ENCODE results near the gene KIF1A. TPM values are rescaled to one million over a fixed set of nuclear protein-coding genes. Genes with fewer than 3 reads are reported as not detected.
"Not testable (repeated sequence)": the region's sequence is repeated elsewhere in the genome, so short reads cannot be mapped to it uniquely, and the experiment has no call there.

Gene KIF1A
- total RNA-seq, 4 donors from 2014 or later, result 2.9 to 15.9 (median 3.2) TPM

- no peak for TF ChIP-seq EP300 (IDR thresholded peaks at IDR 0.05)
- TF ChIP-seq CTCF (IDR thresholded peaks at IDR 0.05), result no peak
- TF ChIP-seq POLR2A (IDR thresholded peaks at IDR 0.05), result no peak
- TF ChIP-seq POLR2AphosphoS5 (IDR thresholded peaks at IDR 0.05), result no peak
- H3K4me3 ChIP-seq, result no peak overlapping the region
- peaks cover 59% of the 10 kb centered on the region for H3K27me3 ChIP-seq
- peak; percentile 53 to 64 for DNase-seq (ENCODE audit: low spot score in 2 of 2)
- no peak overlapping the region for H3K27ac ChIP-seq
- H3K4me1 ChIP-seq, result peaks cover 7% of the 10 kb centered on the region
- WGBS, result 84% methylated on average over 14 of the region's 30 CpGs
- no peaks in the 10 kb centered on the region for H3K36me3 ChIP-seq
- H3K9me3 ChIP-seq, result no peaks in the 10 kb centered on the region
These were observed 118.0 kb downstream of the KIF1A start for GRCh38 chr2:240701736-240702639.

- H3K4me1 ChIP-seq, result peaks cover 7% of the 10 kb centered on the region
- no peaks in the 10 kb centered on the region for H3K36me3 ChIP-seq
- no peak for TF ChIP-seq CTCF (IDR thresholded peaks at IDR 0.05)
- TF ChIP-seq POLR2A (IDR thresholded peaks at IDR 0.05), result no peak
- TF ChIP-seq EP300 (IDR thresholded peaks at IDR 0.05), result no peak
- no peak for TF ChIP-seq POLR2AphosphoS5 (IDR thresholded peaks at IDR 0.05)
- no peaks in the 10 kb centered on the region for H3K9me3 ChIP-seq
- peaks cover 58% of the 10 kb centered on the region for H3K27me3 ChIP-seq
- WGBS, result 19% methylated on average over 4 of the region's 67 CpGs
- H3K4me3 ChIP-seq, result no peak overlapping the region
- H3K27ac ChIP-seq, result no peak overlapping the region
- peak; percentile 50 to 68 for DNase-seq (ENCODE audit: low spot score in 2 of 2)
These were observed 118.8 kb downstream of the KIF1A start for GRCh38 chr2:240701091-240701735.

GRCh38 chr2:240700616-240701015 lies 119.4 kb downstream of the KIF1A start:
- H3K27me3 ChIP-seq, result peaks cover 54% of the 10 kb centered on the region
- not testable (repeated sequence) for H3K4me3 ChIP-seq; DNase-seq (ENCODE audit: low spot score in 2 of 2); H3K36me3 ChIP-seq; H3K9me3 ChIP-seq; H3K27ac ChIP-seq; H3K4me1 ChIP-seq
- 36% methylated on average over 13 of the region's 21 CpGs for WGBS

- peaks cover 48% of the 10 kb centered on the region for H3K27me3 ChIP-seq
- H3K36me3 ChIP-seq, H3K9me3 ChIP-seq, H3K4me1 ChIP-seq, H3K4me3 ChIP-seq, H3K27ac ChIP-seq: not testable (repeated sequence)
- WGBS, result 40% methylated on average over 1 of the region's 8 CpGs
- DNase-seq (ENCODE audit: low spot score in 2 of 2), result peak in 1 of 2 donors; percentile 29
These were observed 120.2 kb downstream of the KIF1A start for GRCh38 chr2:240699835-240700234.

GRCh38 chr2:240698852-240699561 lies 121.0 kb downstream of the KIF1A start:
- not testable (repeated sequence) for H3K4me1 ChIP-seq, H3K36me3 ChIP-seq
- no CpG with 5 or more reads among the region's 33 CpGs for WGBS

GRCh38 chr2:240696469-240696868 lies 123.5 kb downstream of the KIF1A start:
- H3K27ac ChIP-seq; H3K4me3 ChIP-seq; H3K36me3 ChIP-seq; DNase-seq (ENCODE audit: low spot score in 2 of 2); H3K9me3 ChIP-seq; H3K4me1 ChIP-seq: not testable (repeated sequence)
- WGBS, result no CpG with 5 or more reads among the region's 13 CpGs
- peaks cover 17% of the 10 kb centered on the region for H3K27me3 ChIP-seq

More at GRCh38 chr2:240698852-240699561, 121.0 kb downstream of the KIF1A start:
- peak; percentile 48 to 59 for DNase-seq (ENCODE audit: low spot score in 2 of 2)
- H3K9me3 ChIP-seq, H3K27ac ChIP-seq, H3K4me3 ChIP-seq: not testable (repeated sequence)
- peaks cover 41% of the 10 kb centered on the region for H3K27me3 ChIP-seq

- H3K36me3 ChIP-seq; H3K9me3 ChIP-seq; H3K4me1 ChIP-seq; H3K27me3 ChIP-seq; DNase-seq (ENCODE audit: low spot score in 2 of 2); H3K27ac ChIP-seq; H3K4me3 ChIP-seq: not testable (repeated sequence)
- no CpG with 5 or more reads among the region's 19 CpGs for WGBS
These were observed 124.4 kb downstream of the KIF1A start for GRCh38 chr2:240695593-240695992.

GRCh38 chr2:240694304-240694703 lies 125.7 kb downstream of the KIF1A start:
- not testable (repeated sequence) for H3K4me3 ChIP-seq; DNase-seq (ENCODE audit: low spot score in 2 of 2); H3K9me3 ChIP-seq; H3K36me3 ChIP-seq; H3K27me3 ChIP-seq; H3K27ac ChIP-seq; H3K4me1 ChIP-seq
- no CpG with 5 or more reads among the region's 12 CpGs for WGBS

- H3K27ac ChIP-seq, H3K4me3 ChIP-seq, H3K9me3 ChIP-seq, H3K36me3 ChIP-seq, H3K4me1 ChIP-seq, H3K27me3 ChIP-seq: not testable (repeated sequence)
- WGBS, result 100% methylated on average over 1 of the region's 34 CpGs
- DNase-seq (ENCODE audit: low spot score in 2 of 2), result peak in 1 of 2 donors; percentile 43
These were observed 127.1 kb downstream of the KIF1A start for GRCh38 chr2:240692583-240693561.

All from suprapubic skin (tissue), 4 donors.